SK-N-SH (cell line): ENCODE results near the gene DLAT. TPM values are rescaled to one million over a fixed set of nuclear protein-coding genes. Genes with fewer than 3 reads are reported as not detected.

ENCODE experiments used
- CTCF ChIA-PET: fragments of 300-600, 350-600 bp; formaldehyde crosslinking; extraction: SDS; loops from one replicate; lab custom pipeline; 2021; lab: Yijun Ruan, JAX
- POLR2A ChIA-PET: fragments of 350-600 bp; sonication (Branson Sonifier 250); formaldehyde crosslinking; extraction: SDS; loops from one replicate; lab custom pipeline; 2020; ENCODE audit warnings: antibody characterized with exemption, inconsistent platforms; lab: Yijun Ruan, JAX
- DNase-seq: peaks from one replicate; pipeline ENCODE4 v3.0.0; 2012
- H2AFZ ChIP-seq: fragments of 200-600 bp; sonication (generic); 2 replicates; pipeline ENCODE4 v1.8.1; 2016; ENCODE audit warnings: antibody characterized with exemption, mild to moderate bottlenecking, low read depth
- H3F3A ChIP-seq: fragments of 200-600 bp; sonication (generic); replicated peaks from 2 replicates; pipeline ENCODE3; 2016; ENCODE audit warnings: antibody characterized with exemption, mild to moderate bottlenecking; ENCODE audit not compliant: insufficient read depth
- H3K27ac ChIP-seq, 2 experiments: fragments of 200-500 bp in 1 of 2; fragments of 200-600 bp in 1 of 2; sonication (Bioruptor generic) in 1 of 2; sonication (generic), shearing (Covaris generic) in 1 of 2; 2 replicates each; pipeline versions ENCODE4 v1.5.1 to v1.6.1; 2014 to 2016; ENCODE audit warnings: low read depth in 2 of 2, inconsistent platforms in 1 of 2, low read length in 1 of 2, mild to moderate bottlenecking in 1 of 2, mixed read lengths in 1 of 2
- H3K27me3 ChIP-seq: fragments of 200-600 bp; sonication (generic), shearing (Covaris generic); 2 replicates; pipeline ENCODE4 v1.6.1; 2016; ENCODE audit warnings: mixed run types; ENCODE audit not compliant: insufficient read depth
- H3K36me3 ChIP-seq, 2 experiments: fragments of 200-500 bp in 1 of 2; fragments of 200-600 bp in 1 of 2; sonication (Bioruptor generic) in 1 of 2; sonication (generic) in 1 of 2; replicated peaks in 1 of 2; 2 replicates each; pipeline versions ENCODE3 to v1.5.1; 2014 to 2016; ENCODE audit warnings: low read length in 1 of 2, mild to moderate bottlenecking in 1 of 2; ENCODE audit not compliant: insufficient read depth in 2 of 2, control insufficient read depth in 1 of 2
- H3K4me1 ChIP-seq, 2 experiments: fragments of 200-500 bp in 1 of 2; fragments of 200-600 bp in 1 of 2; sonication (Bioruptor generic) in 1 of 2; sonication (generic), shearing (Covaris generic) in 1 of 2; 2 replicates each; pipeline versions ENCODE4 v1.5.1 to v1.6.1; 2014 to 2016; ENCODE audit warnings: low read depth in 1 of 2, low read length in 1 of 2, mixed run types in 1 of 2; ENCODE audit not compliant: insufficient read depth in 2 of 2, control insufficient read depth in 1 of 2
- H3K4me2 ChIP-seq: fragments of 200-600 bp; sonication (generic), shearing (Covaris generic); 2 replicates; pipeline ENCODE4 v1.6.1; 2017; ENCODE audit warnings: mixed run types
- H3K4me3 ChIP-seq, 2 experiments: fragments of 200-500 bp in 1 of 2; fragments of 200-600 bp in 1 of 2; sonication (Bioruptor generic) in 1 of 2; sonication (generic), shearing (Covaris generic) in 1 of 2; 2 replicates each; pipeline versions ENCODE4 v1.5.1 to v1.8.1; 2014 to 2016; ENCODE audit warnings: low read depth in 2 of 2, inconsistent platforms in 1 of 2, low read length in 1 of 2, mild to moderate bottlenecking in 1 of 2, mixed read lengths in 1 of 2, moderate library complexity in 1 of 2
- H3K79me2 ChIP-seq: fragments of 200-600 bp; sonication (generic); 2 replicates; pipeline ENCODE4 v1.8.1; 2017; ENCODE audit warnings: mild to moderate bottlenecking; ENCODE audit not compliant: insufficient read depth
- H3K9ac ChIP-seq: fragments of 200-600 bp; sonication (generic); 2 replicates; pipeline ENCODE4 v1.6.1; 2017; ENCODE audit warnings: mixed run types
- H3K9me2 ChIP-seq: fragments of 200-600 bp; sonication (generic); 2 replicates; pipeline ENCODE4 v1.6.1; 2017; ENCODE audit warnings: mixed run types
- H3K9me3 ChIP-seq: fragments of 200-600 bp; sonication (generic); 2 replicates; pipeline ENCODE4 v1.6.1; 2017; ENCODE audit warnings: mixed run types, mild to moderate bottlenecking, moderate library complexity
- H4K20me1 ChIP-seq: fragments of 200-600 bp; sonication (generic); 2 replicates; pipeline ENCODE4 v1.6.1; 2017; ENCODE audit warnings: mild to moderate bottlenecking, mixed run types; ENCODE audit not compliant: insufficient read depth
- CHD2 ChIP-seq: fragments of 150-350 bp; IDR thresholded peaks from 2 replicates; pipeline ENCODE4 v1.6.1; 2018; ENCODE audit warnings: low read length; ENCODE audit not compliant: partially characterized antibody
- ELF1 ChIP-seq: IDR thresholded peaks from 2 replicates; pipeline ENCODE4 v1.4.0; 2012
- EP300 ChIP-seq, 2 experiments: IDR thresholded peaks; 2 replicates each; pipeline versions ENCODE4 v1.4.0 to v1.6.1; 2012; ENCODE audit warnings: borderline replicate concordance in 1 of 2, low read depth in 1 of 2, low read length in 1 of 2
- EZH2phosphoT487 ChIP-seq: fragments of 200-600 bp; sonication (generic); IDR thresholded peaks from 2 replicates; pipeline ENCODE4 v1.6.1; 2017; ENCODE audit warnings: low read depth, mixed run types, mild to moderate bottlenecking, antibody characterized with exemption, moderate library complexity, borderline replicate concordance
- FOSL2 ChIP-seq: IDR thresholded peaks from 2 replicates; pipeline ENCODE4 v1.4.0; 2012; ENCODE audit warnings: low read depth, mild to moderate bottlenecking, moderate library complexity, borderline replicate concordance
- FOXJ3 ChIP-seq: sonication (generic); formaldehyde crosslinking; IDR thresholded peaks from 2 replicates; pipeline ENCODE4 v1.5.1; 2020; ENCODE audit warnings: mild to moderate bottlenecking, missing genetic modification reagents
- FOXM1 ChIP-seq: IDR thresholded peaks from 2 replicates; pipeline ENCODE4 v1.4.0; 2012; ENCODE audit warnings: low read depth, mild to moderate bottlenecking
- JUND ChIP-seq: IDR thresholded peaks from 2 replicates; pipeline ENCODE4 v1.4.0; 2012
- MXI1 ChIP-seq: IDR thresholded peaks from 2 replicates; pipeline ENCODE4 v1.6.1; 2012; ENCODE audit warnings: mild to moderate bottlenecking, low read depth, low read length, improper control_type of control experiment
- POLR2AphosphoS5 ChIP-seq: IDR thresholded peaks from 2 replicates; pipeline ENCODE4 v1.6.1; 2012; ENCODE audit warnings: low read depth, low read length
- RCOR1 ChIP-seq: fragments of 150-350 bp; IDR thresholded peaks from 2 replicates; pipeline ENCODE4 v1.6.1; 2017; ENCODE audit warnings: antibody characterized with exemption, low read length
- RXRA ChIP-seq: IDR thresholded peaks from 2 replicates; pipeline ENCODE4 v1.4.0; 2012; ENCODE audit warnings: low read depth, mild to moderate bottlenecking, borderline replicate concordance
- SIN3A ChIP-seq: IDR thresholded peaks from 2 replicates; pipeline ENCODE4 v1.6.1; 2012; ENCODE audit warnings: low read depth, mild to moderate bottlenecking, low read length, moderate library complexity, borderline replicate concordance
- SMC3 ChIP-seq: IDR thresholded peaks from 2 replicates; pipeline ENCODE4 v1.6.1; 2012; ENCODE audit warnings: low read depth, low read length, improper control_type of control experiment
- TAF1 ChIP-seq: IDR thresholded peaks from 2 replicates; pipeline ENCODE4 v1.6.1; 2012; ENCODE audit warnings: low read depth, mild to moderate bottlenecking, low read length, moderate library complexity, borderline replicate concordance
- TCF12 ChIP-seq: IDR thresholded peaks from 2 replicates; pipeline ENCODE4 v1.4.0; 2012
- TEAD4 ChIP-seq: IDR thresholded peaks from 2 replicates; pipeline ENCODE4 v1.4.0; 2012; ENCODE audit warnings: mild to moderate bottlenecking, borderline replicate concordance; ENCODE audit not compliant: insufficient read depth
- YY1 ChIP-seq: IDR thresholded peaks from 2 replicates; pipeline ENCODE4 v1.4.0; 2012; ENCODE audit warnings: low read depth, mild to moderate bottlenecking
- WGBS: methylation state at CpG from one replicate; pipeline ENCODE4 v1.1.6; 2017; ENCODE audit warnings: low lambda C conversion rate; 5-methylcytosine and 5-hydroxymethylcytosine counted together
- polyA plus RNA-seq, 3 experiments: library from polyadenylated mRNA; depleted of rRNA; stranded (reverse); fragments of >200 nt; gene quantifications; 2 replicates each; pipeline ENCODE4 v1.2.3, GENCODE V29; 2012
- TF ChIP-seq, protein P1 (sequence below): fragments of 150-350 bp; IDR thresholded peaks from 2 replicates; pipeline ENCODE4 v1.6.1; 2016; ENCODE audit warnings: mild to moderate bottlenecking, low read depth, low read length
- TF ChIP-seq, protein P2 (sequence below): fragments of 150-350 bp; IDR thresholded peaks from 2 replicates; pipeline ENCODE4 v1.6.1; 2017; ENCODE audit warnings: antibody characterized with exemption, low read length, low read depth, borderline replicate concordance
- TF ChIP-seq, protein P3 (sequence below): IDR thresholded peaks from 2 replicates; pipeline ENCODE4 v1.4.0; 2012; ENCODE audit warnings: low read depth
- TF ChIP-seq, protein P4 (sequence below): IDR thresholded peaks from 2 replicates; pipeline ENCODE4 v1.4.0; 2012; ENCODE audit warnings: low read depth, borderline replicate concordance
- TF ChIP-seq, protein P5 (sequence below): IDR thresholded peaks from 2 replicates; pipeline ENCODE4 v1.6.1; 2012; ENCODE audit warnings: mild to moderate bottlenecking, low read depth, low read length, moderate library complexity
- TF ChIP-seq, protein P6 (sequence below): IDR thresholded peaks from 2 replicates; pipeline ENCODE4; 2012

The DLAT gene
- 14.4 and 17.8 TPM in 2 replicates for polyA plus RNA-seq (2012; rRNA removed)
- polyA plus RNA-seq (2012; cell fraction: cytosol; rRNA removed): 19.4 and 20.3 TPM in 2 replicates
- polyA plus RNA-seq (2012; cell fraction: nucleus; rRNA removed): 6.9 and 10.2 TPM in 2 replicates

DNA sequence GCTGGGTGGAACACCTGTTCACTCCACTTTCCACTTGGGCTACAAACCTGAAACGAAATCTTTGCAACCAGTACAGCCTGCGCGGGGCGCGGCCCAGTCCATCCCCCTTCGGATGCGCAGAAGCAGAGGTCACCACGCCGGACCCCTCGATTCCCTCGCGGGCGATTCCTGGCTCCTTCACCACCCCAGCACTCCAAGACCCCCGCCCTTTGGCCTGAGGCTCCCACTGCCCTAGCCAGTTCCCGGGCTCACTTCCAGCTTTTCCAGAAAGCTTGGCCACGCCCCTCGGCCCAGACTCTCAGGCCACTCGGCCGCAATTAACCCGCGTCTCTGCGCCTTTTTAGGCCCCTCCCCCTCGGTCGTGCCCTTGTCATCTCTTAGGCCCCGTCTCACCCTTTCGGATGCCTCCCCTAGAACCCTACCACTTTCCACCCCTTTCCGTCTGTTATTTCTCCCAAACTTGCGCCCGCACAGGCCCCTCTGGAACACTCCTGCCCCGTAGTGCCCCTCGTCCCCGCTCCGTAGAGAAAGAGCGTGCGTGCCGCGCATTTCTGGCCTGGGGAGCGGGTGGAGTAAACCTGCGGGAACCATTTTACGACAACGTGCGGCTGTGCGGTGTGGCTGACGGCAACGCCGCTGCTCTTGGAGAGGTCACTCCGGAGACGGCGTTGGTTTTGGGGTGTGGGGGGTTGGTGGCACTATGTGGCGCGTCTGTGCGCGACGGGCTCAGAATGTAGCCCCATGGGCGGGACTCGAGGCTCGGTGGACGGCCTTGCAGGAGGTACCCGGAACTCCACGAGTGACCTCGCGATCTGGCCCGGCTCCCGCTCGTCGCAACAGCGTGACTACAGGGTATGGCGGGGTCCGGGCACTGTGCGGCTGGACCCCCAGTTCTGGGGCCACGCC is at the start of gene DLAT:
TSS of gene DLAT (plus strand) at position 636 of the 906 bp plus-strand sequence. CDS start at position 701, 65 bp downstream.
- H3K27ac ChIP-seq: peak within 1 kb of the TSS; percentile 63 to 97
- no peaks in the 10 kb centered on the region for H4K20me1 ChIP-seq
- peak within 1 kb of the TSS; percentile 98 for H2AFZ ChIP-seq
- peak within 1 kb of the TSS; percentile 77 for H3K9ac ChIP-seq
- H3K9me3 ChIP-seq: no peaks in the 10 kb centered on the region
- H3K9me2 ChIP-seq: no peaks in the 10 kb centered on the region
- ChIA-PET POLR2A (interaction anchor here (0.7 to 1.0 kb wide), 2 partner anchors 10 to 1110 kb away, joined by 3 read pairs; no protein-coding TSS in a partner anchor), CTCF (interaction anchor here (0.9 to 1.6 kb wide), 5 partner anchors 8 to 93 kb away, joined by 3 to 6 read pairs (median 4); no protein-coding TSS in a partner anchor)
- H3F3A ChIP-seq: peaks cover 9% of the 10 kb centered on the region
- H3K79me2 ChIP-seq: peaks cover 14% of the 10 kb centered on the region
- peaks cover 3 to 7% of the 10 kb centered on the region in 2 experiments; a peak in 3 of 4 replicates for H3K4me1 ChIP-seq
- peak within 1 kb of the TSS; percentile 99 for H3K4me2 ChIP-seq
- H3K27me3 ChIP-seq: no peaks in the 10 kb centered on the region
- peak within 1 kb of the TSS; percentile 75 to 89 for H3K4me3 ChIP-seq
- DNase-seq: peak; percentile 92
- H3K36me3 ChIP-seq: peaks cover 27 to 32% of the 10 kb centered on the region in 2 experiments
- WGBS: under 1% methylated on average over 30 of the region's 71 CpGs
- TF ChIP-seq FOXM1 (no peak), SIN3A (no peak), FOSL2 (no peak), TEAD4 (no peak), RCOR1 (no peak), TAF1 (peak; percentile 84; the same call in 1 of the 2 replicates), RXRA (no peak; the same call in 1 of the 2 replicates), FOXJ3 (peak; percentile 66; the same call in 1 of the 2 replicates), JUND (no peak), YY1 (peak; percentile 49; the same call in 1 of the 2 replicates), POLR2AphosphoS5 (peak; percentile 70), EZH2phosphoT487 (no peak), TCF12 (no peak), ELF1 (no peak; the same call in 1 of the 2 replicates), CHD2 (peak; percentile 5), MXI1 (peak; percentile 87), SMC3 (no peak), EP300 (IDR thresholded peaks at IDR 0.05; ENCODE audit: borderline replicate concordance in 1 of 2, low read depth in 1 of 2, low read length in 1 of 2) (no peak)
- TF ChIP-seq, protein P1, sequence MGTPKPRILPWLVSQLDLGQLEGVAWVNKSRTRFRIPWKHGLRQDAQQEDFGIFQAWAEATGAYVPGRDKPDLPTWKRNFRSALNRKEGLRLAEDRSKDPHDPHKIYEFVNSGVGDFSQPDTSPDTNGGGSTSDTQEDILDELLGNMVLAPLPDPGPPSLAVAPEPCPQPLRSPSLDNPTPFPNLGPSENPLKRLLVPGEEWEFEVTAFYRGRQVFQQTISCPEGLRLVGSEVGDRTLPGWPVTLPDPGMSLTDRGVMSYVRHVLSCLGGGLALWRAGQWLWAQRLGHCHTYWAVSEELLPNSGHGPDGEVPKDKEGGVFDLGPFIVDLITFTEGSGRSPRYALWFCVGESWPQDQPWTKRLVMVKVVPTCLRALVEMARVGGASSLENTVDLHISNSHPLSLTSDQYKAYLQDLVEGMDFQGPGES: no peak
- TF ChIP-seq, protein P2, sequence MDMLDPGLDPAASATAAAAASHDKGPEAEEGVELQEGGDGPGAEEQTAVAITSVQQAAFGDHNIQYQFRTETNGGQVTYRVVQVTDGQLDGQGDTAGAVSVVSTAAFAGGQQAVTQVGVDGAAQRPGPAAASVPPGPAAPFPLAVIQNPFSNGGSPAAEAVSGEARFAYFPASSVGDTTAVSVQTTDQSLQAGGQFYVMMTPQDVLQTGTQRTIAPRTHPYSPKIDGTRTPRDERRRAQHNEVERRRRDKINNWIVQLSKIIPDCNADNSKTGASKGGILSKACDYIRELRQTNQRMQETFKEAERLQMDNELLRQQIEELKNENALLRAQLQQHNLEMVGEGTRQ: no peak
- TF ChIP-seq, protein P3, sequence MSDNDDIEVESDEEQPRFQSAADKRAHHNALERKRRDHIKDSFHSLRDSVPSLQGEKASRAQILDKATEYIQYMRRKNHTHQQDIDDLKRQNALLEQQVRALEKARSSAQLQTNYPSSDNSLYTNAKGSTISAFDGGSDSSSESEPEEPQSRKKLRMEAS: peak; percentile 94
- TF ChIP-seq, protein P4, sequence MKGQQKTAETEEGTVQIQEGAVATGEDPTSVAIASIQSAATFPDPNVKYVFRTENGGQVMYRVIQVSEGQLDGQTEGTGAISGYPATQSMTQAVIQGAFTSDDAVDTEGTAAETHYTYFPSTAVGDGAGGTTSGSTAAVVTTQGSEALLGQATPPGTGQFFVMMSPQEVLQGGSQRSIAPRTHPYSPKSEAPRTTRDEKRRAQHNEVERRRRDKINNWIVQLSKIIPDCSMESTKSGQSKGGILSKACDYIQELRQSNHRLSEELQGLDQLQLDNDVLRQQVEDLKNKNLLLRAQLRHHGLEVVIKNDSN: no peak
- TF ChIP-seq, protein P5, sequence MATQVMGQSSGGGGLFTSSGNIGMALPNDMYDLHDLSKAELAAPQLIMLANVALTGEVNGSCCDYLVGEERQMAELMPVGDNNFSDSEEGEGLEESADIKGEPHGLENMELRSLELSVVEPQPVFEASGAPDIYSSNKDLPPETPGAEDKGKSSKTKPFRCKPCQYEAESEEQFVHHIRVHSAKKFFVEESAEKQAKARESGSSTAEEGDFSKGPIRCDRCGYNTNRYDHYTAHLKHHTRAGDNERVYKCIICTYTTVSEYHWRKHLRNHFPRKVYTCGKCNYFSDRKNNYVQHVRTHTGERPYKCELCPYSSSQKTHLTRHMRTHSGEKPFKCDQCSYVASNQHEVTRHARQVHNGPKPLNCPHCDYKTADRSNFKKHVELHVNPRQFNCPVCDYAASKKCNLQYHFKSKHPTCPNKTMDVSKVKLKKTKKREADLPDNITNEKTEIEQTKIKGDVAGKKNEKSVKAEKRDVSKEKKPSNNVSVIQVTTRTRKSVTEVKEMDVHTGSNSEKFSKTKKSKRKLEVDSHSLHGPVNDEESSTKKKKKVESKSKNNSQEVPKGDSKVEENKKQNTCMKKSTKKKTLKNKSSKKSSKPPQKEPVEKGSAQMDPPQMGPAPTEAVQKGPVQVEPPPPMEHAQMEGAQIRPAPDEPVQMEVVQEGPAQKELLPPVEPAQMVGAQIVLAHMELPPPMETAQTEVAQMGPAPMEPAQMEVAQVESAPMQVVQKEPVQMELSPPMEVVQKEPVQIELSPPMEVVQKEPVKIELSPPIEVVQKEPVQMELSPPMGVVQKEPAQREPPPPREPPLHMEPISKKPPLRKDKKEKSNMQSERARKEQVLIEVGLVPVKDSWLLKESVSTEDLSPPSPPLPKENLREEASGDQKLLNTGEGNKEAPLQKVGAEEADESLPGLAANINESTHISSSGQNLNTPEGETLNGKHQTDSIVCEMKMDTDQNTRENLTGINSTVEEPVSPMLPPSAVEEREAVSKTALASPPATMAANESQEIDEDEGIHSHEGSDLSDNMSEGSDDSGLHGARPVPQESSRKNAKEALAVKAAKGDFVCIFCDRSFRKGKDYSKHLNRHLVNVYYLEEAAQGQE: no peak
- TF ChIP-seq, protein P6, sequence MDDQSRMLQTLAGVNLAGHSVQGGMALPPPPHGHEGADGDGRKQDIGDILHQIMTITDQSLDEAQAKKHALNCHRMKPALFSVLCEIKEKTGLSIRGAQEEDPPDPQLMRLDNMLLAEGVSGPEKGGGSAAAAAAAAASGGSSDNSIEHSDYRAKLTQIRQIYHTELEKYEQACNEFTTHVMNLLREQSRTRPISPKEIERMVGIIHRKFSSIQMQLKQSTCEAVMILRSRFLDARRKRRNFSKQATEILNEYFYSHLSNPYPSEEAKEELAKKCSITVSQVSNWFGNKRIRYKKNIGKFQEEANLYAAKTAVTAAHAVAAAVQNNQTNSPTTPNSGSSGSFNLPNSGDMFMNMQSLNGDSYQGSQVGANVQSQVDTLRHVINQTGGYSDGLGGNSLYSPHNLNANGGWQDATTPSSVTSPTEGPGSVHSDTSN: no peak
